K562 treated with DMSO at 1 percent for 48 hours (cell line): ENCODE measurements around the gene C22orf39. TPM values are rescaled to one million over a fixed set of nuclear protein-coding genes. Genes with fewer than 3 reads are reported as not detected.

Experiments
- total RNA-seq: library from RNA; unstranded; fragments of 300-600 nt; gene quantifications from 2 replicates; pipeline ENCODE4 v1.2.3, GENCODE V29; 2022; ENCODE audit warnings: low replicate concordance; ENCODE audit errors: extremely low read depth

C22orf39 gene, protein sequence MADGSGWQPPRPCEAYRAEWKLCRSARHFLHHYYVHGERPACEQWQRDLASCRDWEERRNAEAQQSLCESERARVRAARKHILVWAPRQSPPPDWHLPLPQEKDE
- not detected in 2 replicates for total RNA-seq

DNA sequence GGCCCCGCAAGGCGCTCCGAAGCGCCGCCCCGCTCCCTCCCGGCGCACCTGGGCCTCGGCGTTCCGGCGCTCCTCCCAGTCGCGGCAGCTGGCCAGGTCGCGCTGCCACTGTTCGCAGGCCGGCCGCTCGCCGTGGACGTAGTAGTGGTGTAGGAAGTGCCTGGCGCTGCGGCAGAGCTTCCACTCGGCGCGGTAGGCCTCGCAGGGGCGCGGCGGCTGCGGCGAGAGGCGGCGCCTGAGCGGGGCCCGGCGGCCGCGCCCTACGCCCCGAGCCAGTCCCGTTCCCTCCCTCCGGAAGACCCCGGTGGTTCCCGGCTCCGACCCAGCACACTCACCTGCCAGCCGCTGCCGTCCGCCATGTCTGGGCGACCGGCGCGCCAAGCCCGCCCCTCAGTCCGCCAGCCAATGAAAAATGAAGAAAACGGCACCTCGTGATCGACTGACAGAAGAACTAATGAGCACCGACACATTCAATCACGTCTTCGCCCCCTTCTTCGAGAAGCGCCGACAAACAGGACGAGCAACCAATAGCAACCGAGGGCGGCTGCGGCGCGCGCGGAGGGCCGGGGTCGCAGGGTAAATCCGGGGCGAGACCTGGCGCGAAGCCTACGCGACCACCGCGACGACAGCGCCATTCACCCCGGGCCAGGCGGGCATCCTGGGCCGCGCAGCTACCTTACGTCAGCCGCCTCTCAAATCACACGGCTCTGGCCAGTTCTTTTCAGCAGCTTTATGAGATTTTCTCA, at the start of gene C22orf39:
Gene C22orf39 (minus strand): TSS at position 382 of the 746 bp plus-strand sequence. CDS start 23 bp downstream, at position 359.

DNA sequence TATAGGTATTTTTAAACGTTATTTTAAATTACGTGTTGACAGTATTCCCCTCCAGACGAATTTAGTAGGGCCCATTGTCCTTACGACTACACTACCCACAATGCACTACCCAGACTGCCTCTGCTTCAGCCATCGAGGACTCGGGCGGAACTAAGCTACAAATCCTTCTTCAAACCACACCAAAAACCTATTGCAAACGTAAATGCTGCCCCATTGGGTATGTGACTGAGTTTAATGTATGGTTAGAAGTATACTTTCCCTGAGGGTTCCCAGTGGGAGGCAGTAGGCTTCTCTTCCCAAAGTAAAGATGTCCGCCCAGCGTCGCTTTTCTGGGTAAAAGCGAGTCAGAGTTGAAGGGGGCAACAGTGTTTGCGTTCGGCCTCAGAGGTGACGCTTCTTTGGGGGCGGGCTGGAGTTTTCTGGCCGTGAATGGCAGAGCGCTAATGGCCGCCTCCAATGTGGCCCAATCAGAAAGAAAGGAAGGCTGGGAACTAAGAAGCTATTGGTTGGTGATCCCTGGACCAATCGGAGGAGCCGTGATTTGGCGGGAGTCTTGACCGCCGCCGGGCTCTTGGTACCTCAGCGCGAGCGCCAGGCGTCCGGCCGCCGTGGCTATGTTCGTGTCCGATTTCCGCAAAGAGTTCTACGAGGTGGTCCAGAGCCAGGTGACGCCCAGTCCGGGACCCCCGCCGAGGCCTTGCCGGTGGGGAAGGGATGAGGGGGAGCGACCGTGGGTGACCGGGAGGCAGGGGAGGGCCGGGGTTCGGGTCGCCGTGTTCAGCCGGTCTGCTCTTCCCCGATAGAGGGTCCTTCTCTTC, 32.1 kb upstream of the C22orf39 start, which contains the start of gene CDC45:
Gene CDC45 (plus strand): TSS at position 566 of the 818 bp plus-strand sequence. CDS start 49 bp downstream, at position 615.

DNA sequence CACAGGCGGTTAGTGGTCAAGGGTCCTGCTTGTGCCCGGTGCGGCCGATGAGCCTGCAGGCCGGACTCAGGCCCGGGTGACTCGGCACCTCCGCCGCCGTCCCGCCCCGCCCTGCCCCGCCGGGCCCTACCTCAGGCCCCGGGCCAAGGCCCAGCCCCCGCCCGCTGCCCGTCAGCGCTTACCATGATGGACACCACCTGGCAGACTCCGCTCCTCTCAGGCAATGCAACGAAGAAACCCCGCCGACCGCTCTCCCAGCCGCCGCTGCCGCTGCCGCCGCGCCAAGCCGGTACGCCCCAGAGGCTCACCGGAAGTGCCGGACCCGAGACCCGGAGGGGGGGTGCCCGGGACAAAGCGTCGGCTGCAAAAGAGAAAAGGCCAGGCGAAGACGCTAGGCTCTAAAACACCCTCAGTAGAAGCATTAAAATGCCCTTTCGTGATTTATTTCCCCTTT, 31.4 kb upstream of the C22orf39 start, which contains the start of gene UFD1:
Gene UFD1 (minus strand): TSS at position 293 of the 454 bp plus-strand sequence. CDS start 108 bp downstream, at position 185.

DNA sequence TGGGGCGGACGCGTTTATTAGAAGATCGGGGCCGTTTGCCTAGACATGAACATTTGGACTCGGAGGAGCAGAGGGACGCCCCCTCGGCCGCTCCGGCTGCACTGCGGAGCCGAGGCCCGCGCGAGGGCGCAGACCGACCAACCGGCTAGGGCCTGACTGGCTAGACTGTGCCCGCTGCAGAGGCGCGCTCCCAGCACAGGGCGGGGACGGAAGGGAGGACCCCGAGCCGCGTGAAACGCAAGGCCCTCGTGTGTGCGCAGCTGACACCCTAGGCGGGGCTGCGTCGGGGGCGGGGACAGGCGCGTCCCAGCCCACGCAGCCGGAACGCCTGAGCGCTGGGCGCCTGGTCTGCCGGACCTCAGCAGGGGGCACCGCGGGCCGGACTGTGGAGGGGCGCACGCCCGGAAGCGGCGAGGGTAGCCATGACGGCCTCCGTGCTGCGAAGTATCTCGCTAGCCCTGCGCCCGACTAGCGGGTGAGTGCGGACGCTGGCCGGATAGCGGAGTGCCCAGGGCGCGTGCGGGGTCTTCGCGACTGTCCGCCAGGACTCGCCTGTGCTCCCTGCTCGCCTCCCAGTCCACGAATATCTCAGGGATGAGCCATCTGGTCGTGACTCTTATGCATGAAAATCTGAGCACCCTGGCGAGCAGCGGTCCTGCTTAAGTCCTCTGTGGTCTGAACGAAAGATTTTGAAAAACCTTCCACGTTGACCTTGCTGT, 15.2 kb downstream of the C22orf39 start, which contains the start of gene MRPL40:
Gene MRPL40 (plus strand): TSS at position 413 of the 719 bp plus-strand sequence. CDS start 10 bp downstream, at position 423.

DNA sequence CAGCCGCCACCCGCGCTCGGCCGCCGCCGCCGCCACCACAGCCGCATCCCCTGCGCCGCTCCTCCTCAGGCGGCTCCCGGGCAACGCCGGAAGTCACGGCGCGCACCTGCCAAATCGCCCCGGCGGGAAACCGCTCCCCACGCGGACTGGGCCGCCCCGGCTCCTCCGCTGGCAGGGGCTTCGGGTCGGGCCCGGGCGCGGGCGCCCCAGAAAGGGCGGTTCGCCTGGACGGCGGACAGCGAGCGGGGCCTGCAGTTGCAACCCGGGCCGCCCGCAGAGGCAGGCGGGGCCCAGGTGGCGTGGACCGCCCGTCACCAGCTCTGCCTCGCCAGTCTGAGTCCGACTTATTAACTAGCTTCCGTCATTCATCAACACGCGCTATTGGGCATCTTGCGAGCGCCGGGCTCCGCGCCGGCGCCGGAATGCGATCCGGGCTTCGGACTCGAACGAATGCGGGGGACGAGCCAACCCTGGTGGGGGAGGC, 15.8 kb downstream of the C22orf39 start, which contains the start of gene HIRA:
Gene HIRA (minus strand): TSS at position 85 of the 484 bp plus-strand sequence. CDS start 257 bp downstream, outside the sequence.

Other genes with a start within 250 kb of the C22orf39 start
- not detected in 2 replicates for gene CLTCL1, start 156.0 kb downstream of the C22orf39 start, total RNA-seq
- not detected in 2 replicates for gene HIRA, start 16.0 kb downstream of the C22orf39 start, total RNA-seq
- not detected in 2 replicates for gene MRPL40, start 15.2 kb downstream of the C22orf39 start, total RNA-seq
- not detected in 2 replicates for gene UFD1, start 31.5 kb upstream of the C22orf39 start, total RNA-seq
- gene CDC45, start 32.2 kb upstream of the C22orf39 start, total RNA-seq: not detected in 2 replicates
- not detected in 2 replicates for gene CLDN5, start 76.7 kb upstream of the C22orf39 start, total RNA-seq